KMS-11 (cell line): ENCODE results near the gene TBC1D23.
"Not testable (repeated sequence)": the region's sequence is repeated elsewhere in the genome, so short reads cannot be mapped to it uniquely, and the experiment has no call there.

Experiments
- H2AFZ ChIP-seq: fragments of 200-600 bp; sonication (generic); 2 replicates; pipeline ENCODE4 v1.6.1; 2016; ENCODE audit warnings: antibody characterized with exemption, mixed run types, low read depth
- H3K27ac ChIP-seq: fragments of 200-600 bp; sonication (generic); 2 replicates; pipeline ENCODE4 v1.6.1; 2016; ENCODE audit warnings: mild to moderate bottlenecking, mixed run types
- H3K27me3 ChIP-seq: fragments of 200-600 bp; sonication (generic); 2 replicates; pipeline ENCODE4 v1.6.1; 2017; ENCODE audit warnings: mild to moderate bottlenecking, low read depth, mixed run types, moderate library complexity; ENCODE audit not compliant: insufficient read depth
- H3K36me3 ChIP-seq: fragments of 200-600 bp; sonication (generic); 2 replicates; pipeline ENCODE4 v1.6.1; 2017; ENCODE audit warnings: mild to moderate bottlenecking, mixed run types; ENCODE audit not compliant: insufficient read depth
- H3K4me1 ChIP-seq: fragments of 200-600 bp; sonication (generic); 2 replicates; pipeline ENCODE4 v1.6.1; 2016; ENCODE audit warnings: mild to moderate bottlenecking, low read depth, mixed run types; ENCODE audit not compliant: poor library complexity, severe bottlenecking
- H3K4me2 ChIP-seq: fragments of 200-600 bp; sonication (generic); 2 replicates; pipeline ENCODE4 v1.7.0; 2016; ENCODE audit warnings: mild to moderate bottlenecking, mixed run types
- H3K4me3 ChIP-seq: fragments of 200-600 bp; sonication (generic); IDR thresholded peaks from 2 replicates; pipeline ENCODE4 v1.6.1; 2017; ENCODE audit warnings: low read depth, low read length, mixed read lengths; ENCODE audit not compliant: insufficient read depth
- H3K79me2 ChIP-seq: fragments of 200-600 bp; sonication (generic); 2 replicates; pipeline ENCODE4 v1.6.1; 2016; ENCODE audit warnings: low read depth, mixed run types; ENCODE audit not compliant: insufficient read depth
- H3K9ac ChIP-seq: fragments of 200-600 bp; sonication (generic); 2 replicates; pipeline ENCODE4 v1.6.1; 2016; ENCODE audit warnings: mild to moderate bottlenecking, mixed run types
- H4K20me1 ChIP-seq: fragments of 200-600 bp; sonication (generic); 2 replicates; pipeline ENCODE4 v1.6.1; 2016; ENCODE audit warnings: mild to moderate bottlenecking, mixed run types; ENCODE audit not compliant: insufficient read depth
- TF ChIP-seq, protein P1 (sequence below): fragments of 200-600 bp; sonication (generic); conservative IDR thresholded peaks from 2 replicates; pipeline ENCODE4 v1.6.1; 2017; ENCODE audit warnings: low read depth, mild to moderate bottlenecking, antibody characterized with exemption, low read length, moderate library complexity, mixed read lengths

TBC1D23 gene

DNA sequence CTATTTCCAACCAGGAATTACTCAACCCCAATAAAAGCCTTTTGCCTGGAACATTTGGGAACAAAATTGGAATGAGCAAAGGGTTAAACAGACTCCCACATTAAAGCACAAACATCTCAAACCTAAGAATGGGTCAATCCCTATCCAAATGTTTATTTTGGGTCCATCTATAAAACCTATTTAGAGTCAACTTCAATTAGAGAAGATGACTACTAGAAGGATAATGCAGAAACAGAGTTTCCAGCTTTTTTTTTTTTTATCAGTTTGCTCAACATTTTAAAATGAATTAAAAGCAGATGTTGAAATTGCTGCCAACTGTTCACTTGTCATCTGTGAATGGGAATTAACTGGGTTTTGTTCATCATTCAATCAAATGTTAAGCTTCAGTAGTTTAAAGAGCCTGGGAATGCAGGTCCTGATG, 4.1 kb upstream of the TBC1D23 start:
- no peaks in the 10 kb centered on the region for H3K27me3 ChIP-seq
- H3K4me3 ChIP-seq: no peak overlapping the region
- H3K9ac ChIP-seq: no peak overlapping the region
- no peaks in the 10 kb centered on the region for H3K36me3 ChIP-seq
- no peaks in the 10 kb centered on the region for H4K20me1 ChIP-seq
- H3K79me2 ChIP-seq: peaks cover 7% of the 10 kb centered on the region
- H3K27ac ChIP-seq: no peak overlapping the region
- H3K4me2 ChIP-seq: no peak overlapping the region
- TF ChIP-seq, protein P1, sequence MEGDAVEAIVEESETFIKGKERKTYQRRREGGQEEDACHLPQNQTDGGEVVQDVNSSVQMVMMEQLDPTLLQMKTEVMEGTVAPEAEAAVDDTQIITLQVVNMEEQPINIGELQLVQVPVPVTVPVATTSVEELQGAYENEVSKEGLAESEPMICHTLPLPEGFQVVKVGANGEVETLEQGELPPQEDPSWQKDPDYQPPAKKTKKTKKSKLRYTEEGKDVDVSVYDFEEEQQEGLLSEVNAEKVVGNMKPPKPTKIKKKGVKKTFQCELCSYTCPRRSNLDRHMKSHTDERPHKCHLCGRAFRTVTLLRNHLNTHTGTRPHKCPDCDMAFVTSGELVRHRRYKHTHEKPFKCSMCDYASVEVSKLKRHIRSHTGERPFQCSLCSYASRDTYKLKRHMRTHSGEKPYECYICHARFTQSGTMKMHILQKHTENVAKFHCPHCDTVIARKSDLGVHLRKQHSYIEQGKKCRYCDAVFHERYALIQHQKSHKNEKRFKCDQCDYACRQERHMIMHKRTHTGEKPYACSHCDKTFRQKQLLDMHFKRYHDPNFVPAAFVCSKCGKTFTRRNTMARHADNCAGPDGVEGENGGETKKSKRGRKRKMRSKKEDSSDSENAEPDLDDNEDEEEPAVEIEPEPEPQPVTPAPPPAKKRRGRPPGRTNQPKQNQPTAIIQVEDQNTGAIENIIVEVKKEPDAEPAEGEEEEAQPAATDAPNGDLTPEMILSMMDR: no peak
- no peak overlapping the region for H2AFZ ChIP-seq
- H3K4me1 ChIP-seq: peaks cover 8% of the 10 kb centered on the region

DNA sequence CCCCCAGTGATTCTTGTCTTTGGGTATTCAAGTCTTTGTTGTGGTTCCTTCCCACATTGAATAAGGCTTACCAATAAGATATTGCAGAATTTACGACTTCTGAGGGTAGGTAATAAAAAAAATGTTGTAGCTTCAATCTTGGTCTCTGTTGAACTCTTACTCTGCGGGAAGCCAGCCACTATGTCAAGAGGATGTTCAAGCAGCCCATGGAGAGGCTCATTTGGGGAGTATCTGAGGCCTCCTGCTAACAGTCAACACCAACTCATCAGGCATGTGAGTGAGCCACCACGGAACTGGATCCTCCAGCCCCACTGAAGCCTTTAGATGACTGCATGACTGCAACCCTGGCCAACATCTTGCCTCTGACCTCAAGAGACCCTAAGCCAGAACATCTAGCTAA, 3.2 kb upstream of the TBC1D23 start:
- Histone ChIP-seq H2AFZ (no peak overlapping the region), H3K27me3 (no peaks in the 10 kb centered on the region), H3K4me1 (peaks cover 13% of the 10 kb centered on the region), H3K4me3 (no peak overlapping the region), H4K20me1 (no peaks in the 10 kb centered on the region), H3K36me3 (no peaks in the 10 kb centered on the region), H3K79me2 (peaks cover 16% of the 10 kb centered on the region), H3K4me2 (no peak overlapping the region), H3K9ac (no peak overlapping the region), H3K27ac (no peak overlapping the region)
- TF ChIP-seq, protein P1: no peak

DNA sequence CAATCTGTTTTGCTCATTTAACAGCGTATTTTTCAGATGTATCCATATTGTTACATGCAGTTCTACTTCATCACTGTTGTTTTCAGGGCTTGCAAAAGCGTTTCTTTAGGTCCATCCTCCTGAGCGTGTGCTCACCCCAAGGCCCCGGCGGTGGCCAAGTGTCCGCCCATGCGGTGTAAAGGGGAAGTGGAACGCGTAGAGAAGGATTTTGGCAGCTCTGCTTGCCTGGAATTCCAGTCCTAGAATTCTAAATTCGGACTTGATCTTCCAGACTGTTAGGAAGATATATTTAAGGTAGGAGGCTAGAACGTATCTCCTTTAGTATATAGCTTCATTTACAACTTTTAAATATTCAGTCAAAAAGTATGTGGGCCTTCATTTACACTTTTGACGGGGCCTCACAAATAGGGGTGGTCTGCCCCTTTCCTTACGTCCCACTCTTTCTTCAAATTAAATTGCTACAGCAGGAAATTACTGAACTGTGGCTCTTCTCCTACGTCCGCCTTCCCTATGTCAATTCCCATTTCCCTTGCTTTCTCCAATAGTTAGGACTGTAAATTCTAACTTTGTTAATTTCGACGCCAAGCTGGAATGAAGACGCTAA, 609 bp upstream of the TBC1D23 start:
- H3K27ac ChIP-seq: no peak overlapping the region

DNA sequence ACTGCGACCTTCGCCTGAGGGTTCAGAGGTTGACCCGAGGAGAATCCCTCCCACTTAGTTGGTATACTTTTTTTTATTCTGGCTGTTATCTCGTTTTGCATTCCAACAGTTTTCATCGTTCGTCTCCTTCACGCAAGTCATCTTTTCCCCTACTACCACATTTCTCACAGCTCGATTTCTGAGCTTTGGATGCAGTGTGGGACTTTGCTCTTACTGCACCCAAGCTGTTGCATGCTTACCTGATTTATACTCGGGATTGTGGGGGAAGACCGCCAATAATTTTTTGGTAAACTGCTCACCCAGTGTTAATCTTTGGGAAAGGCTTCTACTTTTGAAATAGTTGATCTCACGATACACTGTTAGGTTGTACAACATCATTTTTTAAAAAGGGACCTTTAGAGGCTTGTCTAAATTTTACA, 702 bp downstream of the TBC1D23 start:
- Histone ChIP-seq H4K20me1 (no peaks in the 10 kb centered on the region), H3K27ac (peak overlapping the region; percentile 51), H3K9ac (peak overlapping the region; percentile 78; the same call in 1 of the 2 replicates), H3K27me3 (no peaks in the 10 kb centered on the region), H3K4me3 (peak overlapping the region; percentile 95), H3K4me1 (peaks cover 13% of the 10 kb centered on the region), H3K36me3 (no peaks in the 10 kb centered on the region), H3K79me2 (peaks cover 41% of the 10 kb centered on the region), H3K4me2 (peak overlapping the region; percentile 71), H2AFZ (peak overlapping the region; percentile 71)
- TF ChIP-seq, protein P1: no peak

More for the DNA sequence above, 609 bp upstream of the TBC1D23 start:
- Histone ChIP-seq H3K36me3 (no peaks in the 10 kb centered on the region), H3K9ac (no peak overlapping the region; the same call in 1 of the 2 replicates), H4K20me1 (no peaks in the 10 kb centered on the region), H3K4me2 (peak overlapping the region; percentile 51; the same call in 1 of the 2 replicates), H2AFZ (peak overlapping the region; percentile 71), H3K4me3 (no peak overlapping the region), H3K27me3 (no peaks in the 10 kb centered on the region), H3K4me1 (peaks cover 13% of the 10 kb centered on the region), H3K79me2 (peaks cover 34% of the 10 kb centered on the region)
- TF ChIP-seq, protein P1: no peak

DNA sequence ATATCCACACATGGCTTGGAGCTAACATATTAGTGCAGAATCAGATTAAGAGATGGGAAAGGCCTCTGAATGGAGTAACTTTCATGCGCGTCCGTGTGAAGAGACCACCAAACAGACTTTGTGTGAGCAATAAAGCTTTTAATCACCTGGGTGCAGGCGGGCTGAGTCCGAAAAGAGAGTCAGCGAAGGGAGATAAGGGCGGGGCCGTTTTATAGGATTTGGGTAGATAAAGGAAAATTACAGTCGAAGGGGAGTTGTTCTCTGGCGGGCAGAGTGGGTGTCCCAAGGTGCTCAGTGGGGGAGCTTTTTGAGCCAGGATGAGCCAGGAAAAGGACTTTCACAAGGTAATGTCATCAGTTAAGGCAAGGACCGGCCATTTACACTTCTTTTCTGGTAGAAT, 2.1 kb downstream of the TBC1D23 start:
- H3K36me3 ChIP-seq, H3K27ac ChIP-seq, H3K9ac ChIP-seq, H3K4me2 ChIP-seq, H3K27me3 ChIP-seq, H2AFZ ChIP-seq, H3K4me3 ChIP-seq, H4K20me1 ChIP-seq: not testable (repeated sequence)
- peaks cover 53% of the 10 kb centered on the region for H3K79me2 ChIP-seq
- peaks cover 13% of the 10 kb centered on the region for H3K4me1 ChIP-seq
